ENCODE results near the gene CYP26A1.

Gene CYP26A1

GRCh38 chr10:93081318-93081717, 7.6 kb downstream of the CYP26A1 start:
- no peaks in the 10 kb centered on the region for H3K36me3 ChIP-seq (ENCODE audit: control insufficient read depth, insufficient read depth, low read length)
- H3K4me1 ChIP-seq (ENCODE audit: control insufficient read depth, insufficient read depth, low read length) = peaks cover 4% of the 10 kb centered on the region
- no peak overlapping the region for H3K4me3 ChIP-seq (ENCODE audit: insufficient read depth, low read depth, low read length)
- H3K9me3 ChIP-seq (ENCODE audit: control insufficient read depth, low read length) = no peaks in the 10 kb centered on the region
- H3K27me3 ChIP-seq (ENCODE audit: control insufficient read depth, insufficient read depth, low read length, poor library complexity, severe bottlenecking) = peaks cover 12% of the 10 kb centered on the region
- 88 to 90% methylated on average over 3 of the region's 3 CpGs for WGBS, 2 experiments
- H3K27ac ChIP-seq (ENCODE audit: insufficient read depth, low read depth, low read length, poor library complexity, severe bottlenecking) = no peak overlapping the region

- no peaks in the 10 kb centered on the region for H3K9me3 ChIP-seq (ENCODE audit: control insufficient read depth, low read length)
- 84 to 88% methylated on average over 10 of the region's 10 CpGs for WGBS, 2 experiments
- H3K4me1 ChIP-seq (ENCODE audit: control insufficient read depth, insufficient read depth, low read length) = peaks cover 4% of the 10 kb centered on the region
- H3K4me3 ChIP-seq (ENCODE audit: insufficient read depth, low read depth, low read length) = no peak overlapping the region
- H3K36me3 ChIP-seq (ENCODE audit: control insufficient read depth, insufficient read depth, low read length) = no peaks in the 10 kb centered on the region
- H3K27ac ChIP-seq (ENCODE audit: insufficient read depth, low read depth, low read length, poor library complexity, severe bottlenecking) = no peak overlapping the region
- peaks cover 6% of the 10 kb centered on the region for H3K27me3 ChIP-seq (ENCODE audit: control insufficient read depth, insufficient read depth, low read length, poor library complexity, severe bottlenecking)
Observed at GRCh38 chr10:93081834-93082233, 8.1 kb downstream of the CYP26A1 start.

GRCh38 chr10:93083743-93084539, 10.2 kb downstream of the CYP26A1 start:
- no peaks in the 10 kb centered on the region for H3K9me3 ChIP-seq (ENCODE audit: control insufficient read depth, low read length)
- no peak overlapping the region for H3K27ac ChIP-seq (ENCODE audit: insufficient read depth, low read depth, low read length, poor library complexity, severe bottlenecking)
- no peak overlapping the region for H3K4me3 ChIP-seq (ENCODE audit: insufficient read depth, low read depth, low read length)
- peaks cover 4% of the 10 kb centered on the region for H3K4me1 ChIP-seq (ENCODE audit: control insufficient read depth, insufficient read depth, low read length)
- H3K36me3 ChIP-seq (ENCODE audit: control insufficient read depth, insufficient read depth, low read length) = no peaks in the 10 kb centered on the region
- 87 to 88% methylated on average over 7 of the region's 7 CpGs for WGBS, 2 experiments
- no peaks in the 10 kb centered on the region for H3K27me3 ChIP-seq (ENCODE audit: control insufficient read depth, insufficient read depth, low read length, poor library complexity, severe bottlenecking)

- whole genome bisulfite sequencing, 2 experiments = 89% methylated on average over 4 of the region's 4 CpGs
- Histone ChIP-seq H3K27me3 (ENCODE audit: control insufficient read depth, insufficient read depth, low read length, poor library complexity, severe bottlenecking) (no peaks in the 10 kb centered on the region), H3K36me3 (ENCODE audit: control insufficient read depth, insufficient read depth, low read length) (no peaks in the 10 kb centered on the region), H3K9me3 (ENCODE audit: control insufficient read depth, low read length) (no peaks in the 10 kb centered on the region), H3K4me1 (ENCODE audit: control insufficient read depth, insufficient read depth, low read length) (peaks cover 4% of the 10 kb centered on the region), H3K4me3 (ENCODE audit: insufficient read depth, low read depth, low read length) (no peak overlapping the region), H3K27ac (ENCODE audit: insufficient read depth, low read depth, low read length, poor library complexity, severe bottlenecking) (no peak overlapping the region)
Observed at GRCh38 chr10:93085272-93085859, 11.7 kb downstream of the CYP26A1 start.

- H3K27ac ChIP-seq (ENCODE audit: insufficient read depth, low read depth, low read length, poor library complexity, severe bottlenecking) = no peak overlapping the region
- H3K4me1 ChIP-seq (ENCODE audit: control insufficient read depth, insufficient read depth, low read length) = peaks cover 4% of the 10 kb centered on the region
- H3K4me3 ChIP-seq (ENCODE audit: insufficient read depth, low read depth, low read length) = no peak overlapping the region
- H3K9me3 ChIP-seq (ENCODE audit: control insufficient read depth, low read length) = no peaks in the 10 kb centered on the region
- no peaks in the 10 kb centered on the region for H3K36me3 ChIP-seq (ENCODE audit: control insufficient read depth, insufficient read depth, low read length)
- no peaks in the 10 kb centered on the region for H3K27me3 ChIP-seq (ENCODE audit: control insufficient read depth, insufficient read depth, low read length, poor library complexity, severe bottlenecking)
- 92 to 95% methylated on average over 5 to 6 of the region's 6 CpGs for WGBS, 2 experiments
Observed at GRCh38 chr10:93086289-93086688, 12.6 kb downstream of the CYP26A1 start.

GRCh38 chr10:93087846-93088245, 14.2 kb downstream of the CYP26A1 start:
- 79% methylated on average over 2 to 3 of the region's 3 CpGs for WGBS, 2 experiments
- no peaks in the 10 kb centered on the region for H3K4me1 ChIP-seq (ENCODE audit: control insufficient read depth, insufficient read depth, low read length)
- H3K36me3 ChIP-seq (ENCODE audit: control insufficient read depth, insufficient read depth, low read length) = no peaks in the 10 kb centered on the region
- no peak overlapping the region for H3K4me3 ChIP-seq (ENCODE audit: insufficient read depth, low read depth, low read length)
- H3K9me3 ChIP-seq (ENCODE audit: control insufficient read depth, low read length) = no peaks in the 10 kb centered on the region
- no peaks in the 10 kb centered on the region for H3K27me3 ChIP-seq (ENCODE audit: control insufficient read depth, insufficient read depth, low read length, poor library complexity, severe bottlenecking)
- H3K27ac ChIP-seq (ENCODE audit: insufficient read depth, low read depth, low read length, poor library complexity, severe bottlenecking) = no peak overlapping the region

GRCh38 chr10:93088466-93088865, 14.8 kb downstream of the CYP26A1 start:
- H3K27ac ChIP-seq (ENCODE audit: insufficient read depth, low read depth, low read length, poor library complexity, severe bottlenecking) = no peak overlapping the region
- H3K9me3 ChIP-seq (ENCODE audit: control insufficient read depth, low read length) = no peaks in the 10 kb centered on the region
- H3K27me3 ChIP-seq (ENCODE audit: control insufficient read depth, insufficient read depth, low read length, poor library complexity, severe bottlenecking) = no peaks in the 10 kb centered on the region
- H3K36me3 ChIP-seq (ENCODE audit: control insufficient read depth, insufficient read depth, low read length) = no peaks in the 10 kb centered on the region
- H3K4me3 ChIP-seq (ENCODE audit: insufficient read depth, low read depth, low read length) = no peak overlapping the region
- 90 to 91% methylated on average over 4 of the region's 4 CpGs for WGBS, 2 experiments
- no peaks in the 10 kb centered on the region for H3K4me1 ChIP-seq (ENCODE audit: control insufficient read depth, insufficient read depth, low read length)

GRCh38 chr10:93090619-93091018, 16.9 kb downstream of the CYP26A1 start:
- no peaks in the 10 kb centered on the region for H3K36me3 ChIP-seq (ENCODE audit: control insufficient read depth, insufficient read depth, low read length)
- no peaks in the 10 kb centered on the region for H3K27me3 ChIP-seq (ENCODE audit: control insufficient read depth, insufficient read depth, low read length, poor library complexity, severe bottlenecking)
- H3K4me1 ChIP-seq (ENCODE audit: control insufficient read depth, insufficient read depth, low read length) = no peaks in the 10 kb centered on the region
- H3K27ac ChIP-seq (ENCODE audit: insufficient read depth, low read depth, low read length, poor library complexity, severe bottlenecking) = no peak overlapping the region
- no peaks in the 10 kb centered on the region for H3K9me3 ChIP-seq (ENCODE audit: control insufficient read depth, low read length)
- no peak overlapping the region for H3K4me3 ChIP-seq (ENCODE audit: insufficient read depth, low read depth, low read length)
- 93 to 98% methylated on average over 2 of the region's 2 CpGs for WGBS, 2 experiments

- no peaks in the 10 kb centered on the region for H3K9me3 ChIP-seq (ENCODE audit: control insufficient read depth, low read length)
- WGBS, 2 experiments = 97% methylated on average over 2 to 3 of the region's 3 CpGs
- H3K27me3 ChIP-seq (ENCODE audit: control insufficient read depth, insufficient read depth, low read length, poor library complexity, severe bottlenecking) = no peaks in the 10 kb centered on the region
- no peaks in the 10 kb centered on the region for H3K36me3 ChIP-seq (ENCODE audit: control insufficient read depth, insufficient read depth, low read length)
- H3K4me1 ChIP-seq (ENCODE audit: control insufficient read depth, insufficient read depth, low read length) = no peaks in the 10 kb centered on the region
- no peak overlapping the region for H3K27ac ChIP-seq (ENCODE audit: insufficient read depth, low read depth, low read length, poor library complexity, severe bottlenecking)
- no peak overlapping the region for H3K4me3 ChIP-seq (ENCODE audit: insufficient read depth, low read depth, low read length)
Observed at GRCh38 chr10:93091960-93092359, 18.3 kb downstream of the CYP26A1 start.

- Histone ChIP-seq H3K4me3 (ENCODE audit: insufficient read depth, low read depth, low read length) (no peak overlapping the region), H3K4me1 (ENCODE audit: control insufficient read depth, insufficient read depth, low read length) (no peaks in the 10 kb centered on the region), H3K27ac (ENCODE audit: insufficient read depth, low read depth, low read length, poor library complexity, severe bottlenecking) (no peak overlapping the region), H3K27me3 (ENCODE audit: control insufficient read depth, insufficient read depth, low read length, poor library complexity, severe bottlenecking) (no peaks in the 10 kb centered on the region), H3K9me3 (ENCODE audit: control insufficient read depth, low read length) (no peaks in the 10 kb centered on the region), H3K36me3 (ENCODE audit: control insufficient read depth, insufficient read depth, low read length) (no peaks in the 10 kb centered on the region)
- 40 to 67% methylated on average over 1 of the region's 1 CpG for WGBS, 2 experiments
Observed at GRCh38 chr10:93095225-93095624, 21.5 kb downstream of the CYP26A1 start.

Data from ectodermal cell (in vitro differentiated cells).